GM18951 (cell line): ENCODE data around the gene STAU1.
"Not testable (repeated sequence)": the region's sequence is repeated elsewhere in the genome, so short reads cannot be mapped to it uniquely, and the experiment has no call there.

Source experiments
- POLR2A ChIP-seq: IDR thresholded peaks from 4 replicates; pipeline ENCODE4 v1.6.1; 2011; ENCODE audit warnings: mild to moderate bottlenecking; ENCODE audit not compliant: insufficient read length, insufficient read depth; ENCODE audit errors: extremely low read depth
- in situ Hi-C: fragments of 300-500 bp; cut with MboI; formaldehyde crosslinking; loops from one replicate; pipeline ENCODE4 v1.12.0; 2022; ENCODE audit warnings: low sequenced_read_pairs, mixed read lengths, inconsistent platforms; ENCODE audit not compliant: unreplicated experiment

STAU1 gene

GRCh38 chr20:49185071-49185761 lies 2.9 kb downstream of the STAU1 start:
- TF ChIP-seq POLR2A, result no peak
- in situ Hi-C loops, result no loop called here

DNA sequence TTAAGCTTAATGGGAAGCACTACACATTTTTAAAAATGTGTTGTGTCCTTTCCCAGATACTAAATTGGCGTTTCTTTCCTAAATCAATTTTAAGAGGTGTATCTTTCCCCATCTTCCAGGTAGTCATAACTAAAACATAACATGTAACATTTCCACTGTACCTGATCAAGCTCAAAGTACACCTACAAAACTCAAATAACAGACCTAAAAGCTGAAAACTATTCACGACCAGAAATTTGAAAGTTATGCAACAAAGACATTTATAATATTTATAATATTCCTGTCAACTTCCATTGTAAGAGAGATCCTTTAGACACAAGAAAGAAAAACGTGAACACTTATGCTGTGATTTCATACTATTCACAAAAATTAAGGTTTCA lies 3.5 kb downstream of the STAU1 start:
- in situ Hi-C loops, result no loop called here
- no peak for TF ChIP-seq POLR2A

DNA sequence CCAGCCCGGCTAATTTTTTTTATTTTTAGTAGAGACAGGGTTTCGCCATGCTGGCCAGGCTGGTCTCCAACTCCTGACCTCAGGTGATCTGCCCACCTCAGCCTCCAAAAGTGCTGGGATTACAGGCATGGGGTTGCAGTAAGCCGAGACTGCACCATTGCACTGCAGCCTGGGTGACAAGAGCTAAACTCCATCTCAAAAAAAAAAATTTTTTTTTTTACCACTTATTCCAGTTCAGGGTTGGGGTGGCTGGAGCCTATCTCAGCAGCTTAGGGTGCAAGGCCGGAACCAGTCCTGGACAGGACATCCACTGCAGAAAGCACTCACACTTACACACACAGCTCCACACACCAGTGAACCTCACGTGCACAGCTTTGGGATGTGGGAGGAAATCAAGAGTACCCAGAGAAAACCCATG lies 4.0 kb downstream of the STAU1 start:
- in situ Hi-C loops, result not testable (repeated sequence)

GRCh38 chr20:49183444-49183843 lies 4.7 kb downstream of the STAU1 start:
- in situ Hi-C loops, result no loop called here
- TF ChIP-seq POLR2A, result no peak

GRCh38 chr20:49181265-49181877 lies 6.8 kb downstream of the STAU1 start:
- in situ Hi-C loops, result no loop called here
- no peak for TF ChIP-seq POLR2A

DNA sequence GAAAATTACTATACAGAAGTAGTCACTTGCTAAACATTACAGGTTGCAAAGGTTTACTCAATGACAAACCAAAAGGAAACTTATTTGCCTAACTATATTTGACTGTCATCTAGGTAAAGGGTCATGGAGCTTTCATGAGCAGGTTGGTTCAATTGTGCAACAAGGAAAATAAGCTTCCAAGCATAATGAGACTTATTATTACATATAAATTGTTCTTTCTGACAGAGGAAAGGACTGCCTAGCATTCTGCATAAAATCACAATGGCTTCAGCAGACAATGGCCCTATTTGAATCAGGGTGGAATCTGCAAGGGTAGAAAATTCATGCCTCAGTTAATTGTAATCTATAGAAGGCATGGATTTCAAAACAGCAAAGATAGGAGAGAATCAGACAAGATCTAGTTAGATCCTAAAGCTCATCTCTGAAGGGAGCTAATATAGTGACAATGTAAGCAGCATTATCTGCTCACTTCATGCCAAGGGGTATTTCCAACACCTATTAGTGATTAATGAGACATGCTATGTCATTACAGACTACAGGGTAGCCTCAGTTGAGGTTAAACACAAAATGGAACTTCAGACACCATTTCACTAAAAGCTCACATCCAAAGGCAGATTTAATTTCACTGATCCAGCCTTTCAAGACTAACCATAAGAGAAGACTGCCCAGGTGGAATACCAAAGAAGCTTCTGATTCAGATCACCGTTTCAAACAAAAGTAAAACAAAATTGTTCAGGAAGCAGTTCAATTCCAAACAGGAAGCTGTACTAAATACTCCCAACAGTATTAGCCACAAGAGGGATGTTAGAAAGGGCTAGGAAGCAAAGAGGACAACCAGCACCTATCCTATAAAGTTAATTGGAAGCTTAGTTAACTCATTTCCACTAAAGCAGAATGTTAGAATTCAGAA lies 8.5 kb downstream of the STAU1 start:
- in situ Hi-C loops, result no loop called here
- no peak for TF ChIP-seq POLR2A

DNA sequence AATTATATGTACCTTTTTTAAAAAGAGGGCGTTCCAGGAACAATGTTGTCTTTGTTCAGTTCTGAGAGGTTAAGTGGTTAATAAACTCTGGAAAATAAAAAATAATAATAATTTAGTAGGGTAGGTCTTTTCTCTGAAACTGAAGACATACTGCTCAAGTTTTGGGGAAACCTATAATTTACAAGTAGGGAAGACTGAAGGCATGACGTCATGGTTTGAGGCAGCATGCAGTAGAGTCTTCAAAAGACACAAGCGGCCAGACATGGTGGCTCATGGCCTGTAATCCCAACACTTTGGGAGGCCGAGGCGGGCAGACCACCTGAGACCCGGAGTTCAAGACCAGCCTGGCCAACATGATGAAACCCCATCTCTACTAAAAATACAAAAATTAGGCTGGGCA lies 14.0 kb downstream of the STAU1 start:
- in situ Hi-C loops, result no loop called here
- TF ChIP-seq POLR2A, result no peak

DNA sequence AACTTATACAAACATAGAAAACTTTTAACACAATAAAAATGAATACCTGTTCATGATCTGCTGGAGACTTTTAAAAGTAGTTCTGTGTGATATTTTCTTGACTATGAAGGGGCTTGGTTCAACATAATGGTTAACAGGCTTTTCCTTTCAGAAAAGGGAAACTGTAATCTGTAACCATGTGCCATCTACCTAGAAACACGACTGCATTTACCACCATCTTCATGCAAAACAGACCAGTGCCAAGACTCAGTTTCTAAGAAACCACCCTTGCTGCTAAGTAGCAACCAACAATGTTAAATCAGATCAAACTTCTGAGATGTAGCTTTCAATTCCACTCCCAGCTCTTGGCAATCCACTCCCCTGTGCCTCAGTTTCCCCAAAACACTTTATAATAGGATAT lies 15.7 kb downstream of the STAU1 start:
- in situ Hi-C loops, result no loop called here
- TF ChIP-seq POLR2A, result no peak

GRCh38 chr20:49171909-49172308 lies 16.2 kb downstream of the STAU1 start:
- no peak for TF ChIP-seq POLR2A
- in situ Hi-C loops, result no loop called here

- in situ Hi-C loops, result no loop called here
Measured at GRCh38 chr20:49170714-49171113, 17.4 kb downstream of the STAU1 start.

DNA sequence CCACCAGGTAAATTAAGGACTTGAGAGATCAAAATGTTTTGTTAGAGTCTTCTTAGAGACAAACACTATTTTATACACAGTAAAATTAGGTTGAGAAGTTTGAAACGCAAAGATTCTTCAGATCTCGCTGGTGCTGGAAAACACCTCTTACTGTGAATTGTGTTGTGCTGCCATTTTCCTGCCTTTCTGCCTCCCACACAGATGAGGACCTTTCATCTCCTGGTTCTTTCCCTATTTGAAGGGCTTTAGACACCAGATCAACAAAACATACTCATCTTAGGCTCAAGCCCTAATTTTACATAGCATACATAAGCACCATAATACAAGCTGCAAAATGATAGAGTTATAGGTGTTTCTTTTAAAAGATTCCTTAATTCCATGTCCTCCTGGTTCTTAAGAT lies 18.6 kb downstream of the STAU1 start:
- no peak for TF ChIP-seq POLR2A
- in situ Hi-C loops, result no loop called here

More at GRCh38 chr20:49170714-49171113, 17.4 kb downstream of the STAU1 start:
- no peak for TF ChIP-seq POLR2A

- in situ Hi-C loops, result not testable (repeated sequence)
Measured at GRCh38 chr20:49168864-49169263, 19.3 kb downstream of the STAU1 start.

GRCh38 chr20:49167811-49168507 lies 20.2 kb downstream of the STAU1 start:
- in situ Hi-C loops, result no loop called here
- TF ChIP-seq POLR2A, result no peak
